ENCODE data around the gene STX19. TPM values are rescaled to one million over a fixed set of nuclear protein-coding genes. Genes with fewer than 3 reads are reported as not detected.
A peak's percentile ranks its signal among the peaks of the same experiment; 100 is the strongest.

STX19 gene
- total and polyA plus RNA-seq, 2 of the 13 experiments (the other 11 are each of a cell fraction or from before 2014, with no cell fraction given): not detected

GRCh38 chr3:93979850-93980676 lies 48.3 kb downstream of the STX19 start, which contains the start of gene ARL13B (continued):
- no peak for TF ChIP-seq ZNF318 (CRISPR knock-in tag; IDR thresholded peaks at IDR 0.05)
- no peak for TF ChIP-seq NPAS2 (CRISPR knock-in tag; IDR thresholded peaks at IDR 0.05; ENCODE audit: borderline replicate concordance)
- no peak for TF ChIP-seq ZNF383 (CRISPR knock-in tag; IDR thresholded peaks at IDR 0.05; ENCODE audit: borderline replicate concordance)
- TF ChIP-seq ZMYM3 (CRISPR knock-in tag; IDR thresholded peaks at IDR 0.05): no peak
- TF ChIP-seq ZBTB20 (CRISPR knock-in tag; IDR thresholded peaks at IDR 0.05; ENCODE audit: borderline replicate concordance, low read depth): no peak
- TF ChIP-seq FOXJ3 (CRISPR knock-in tag; IDR thresholded peaks at IDR 0.05; ENCODE audit: borderline replicate concordance): no peak
- peak; percentile 76 for TF ChIP-seq HDAC1 (CRISPR knock-in tag; IDR thresholded peaks at IDR 0.05)
- TF ChIP-seq, protein P1, sequence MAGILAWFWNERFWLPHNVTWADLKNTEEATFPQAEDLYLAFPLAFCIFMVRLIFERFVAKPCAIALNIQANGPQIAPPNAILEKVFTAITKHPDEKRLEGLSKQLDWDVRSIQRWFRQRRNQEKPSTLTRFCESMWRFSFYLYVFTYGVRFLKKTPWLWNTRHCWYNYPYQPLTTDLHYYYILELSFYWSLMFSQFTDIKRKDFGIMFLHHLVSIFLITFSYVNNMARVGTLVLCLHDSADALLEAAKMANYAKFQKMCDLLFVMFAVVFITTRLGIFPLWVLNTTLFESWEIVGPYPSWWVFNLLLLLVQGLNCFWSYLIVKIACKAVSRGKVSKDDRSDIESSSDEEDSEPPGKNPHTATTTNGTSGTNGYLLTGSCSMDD (CRISPR knock-in tag; IDR thresholded peaks at IDR 0.05): no peak
- TF ChIP-seq ZBTB44 (CRISPR knock-in tag; IDR thresholded peaks at IDR 0.05): no peak
- no peak for TF ChIP-seq CBX2 (IDR thresholded peaks at IDR 0.05; ENCODE audit: low read depth, low read length)
- no peak for TF ChIP-seq CBX2 (CRISPR knock-in tag; IDR thresholded peaks at IDR 0.05; ENCODE audit: low read depth)
- TF ChIP-seq ZNF615 (CRISPR knock-in tag; IDR thresholded peaks at IDR 0.05; ENCODE audit: borderline replicate concordance): no peak
- no peak for TF ChIP-seq ZFP36 (IDR thresholded peaks at IDR 0.05; ENCODE audit: borderline replicate concordance, low read depth, low read length, partially characterized antibody)
- TF ChIP-seq NFKBIZ (CRISPR knock-in tag; IDR thresholded peaks at IDR 0.05): 0 out of 2 replicates have a peak, but pooled peaks have one; percentile 31
- peak; percentile 43; the same call in 1 of the 2 replicates for TF ChIP-seq ATF7-NPFF (CRISPR knock-in tag; IDR thresholded peaks at IDR 0.05; ENCODE audit: low read depth)
- no peak for TF ChIP-seq ZNF331 (CRISPR knock-in tag; IDR thresholded peaks at IDR 0.05)
- TF ChIP-seq SRSF4 (IDR thresholded peaks at IDR 0.05; ENCODE audit: low read depth, low read length, poor library complexity, severe bottlenecking): no peak
- TF ChIP-seq ZMAT3 (CRISPR knock-in tag; conservative IDR thresholded peaks at IDR 0.05): no peak
